H1 (cell line): ENCODE data around the gene DOCK8. TPM values are rescaled to one million over a fixed set of nuclear protein-coding genes. Genes with fewer than 3 reads are reported as not detected.

ENCODE experiments used
- CEBPB ChIP-seq: IDR thresholded peaks from 2 replicates; pipeline ENCODE4 v1.6.1; 2012; ENCODE audit warnings: low read depth, low read length
- CHD7 ChIP-seq: fragments of 300-600 bp; sonication (generic); IDR thresholded peaks from 2 replicates; pipeline ENCODE4 v1.7.1; 2012; ENCODE audit warnings: low read length, moderate library complexity, mild to moderate bottlenecking, inconsistent platforms; ENCODE audit not compliant: insufficient replicate concordance
- SP4 ChIP-seq: IDR thresholded peaks from 2 replicates; pipeline ENCODE4 v1.6.1; 2012; ENCODE audit warnings: low read length, inconsistent platforms
- polyA plus RNA-seq, 7 experiments: library from polyadenylated mRNA; depleted of rRNA in 3 of 7; stranded (reverse) in 5 of 7; unstranded in 2 of 7; fragments of >200 nt in 5 of 7; fragments of 200-250 nt in 2 of 7; gene quantifications; 1 replicate in 5 of 7; 2 replicates in 1 of 7; 4 replicates in 1 of 7; pipeline versions ENCODE4 v1.2.1 to v1.2.3, GENCODE V29; 2011 to 2013; ENCODE audit warnings: missing spikeins in 2 of 7, mixed read lengths in 2 of 7
- total RNA-seq: library from RNA; stranded (reverse); fragmentation: NEBNext Ultra II Directional; extraction: Animal tissue kit (Norgen Biotek cat#: 25700); gene quantifications from 2 replicates; pipeline ENCODE4 v1.2.1, GENCODE V29; 2021

The DOCK8 gene
- total and polyA plus RNA-seq, 2 of the 8 experiments (the other 6 are each of a cell fraction or from before 2014, with no cell fraction given): 0.57 to 2.0 TPM

GRCh38 chr9:250625-251024 lies 36.0 kb downstream of the DOCK8 start (continued):
- TF ChIP-seq CHD7: no peak
- TF ChIP-seq SP4: no peak
- TF ChIP-seq CEBPB: no peak
